IMR-90 (cell line): ENCODE measurements around the gene HNRNPA3. TPM values are rescaled to one million over a fixed set of nuclear protein-coding genes. Genes with fewer than 3 reads are reported as not detected.

ENCODE experiments used
- ATAC-seq: fragments of 200-7000 bp; cut with Tn5 transposase; 2 replicates; pipeline ENCODE4 v1.9.1; 2020; ENCODE audit warnings: low read depth, mild to moderate bottlenecking, moderate library complexity
- BruUV-seq: library from RNA; stranded (reverse); fragments of 400-500 nt; replicated peaks from 2 replicates; lab custom pipeline; 2021; lab: Mats Ljungman, UMichigan
- CTCF ChIA-PET: fragments of 300-600 bp; formaldehyde crosslinking; extraction: SDS; loops from one replicate; lab custom pipeline; 2021; ENCODE audit warnings: antibody characterized with exemption; lab: Yijun Ruan, JAX
- POLR2A ChIA-PET: fragments of 300-600 bp; sonication (Branson Sonifier 250); formaldehyde crosslinking; loops from one replicate; lab custom pipeline; 2022; ENCODE audit warnings: antibody characterized with exemption; ENCODE audit not compliant: unreplicated experiment; lab: Charles Lee
- DNase-seq: peaks from one replicate; pipeline ENCODE4 v3.0.0; 2013
- H2AFZ ChIP-seq: replicated peaks from 2 replicates; pipeline ENCODE3; 2013; ENCODE audit warnings: low read length, mild to moderate bottlenecking; ENCODE audit not compliant: poor library complexity
- H2AK5ac ChIP-seq: 2 replicates; pipeline ENCODE4 v1.6.1; 2013; ENCODE audit warnings: low read depth, low read length, inconsistent platforms
- H2AK9ac ChIP-seq: replicated peaks from 2 replicates; pipeline ENCODE3; 2013; ENCODE audit warnings: mild to moderate bottlenecking, low read depth, low read length, moderate library complexity; ENCODE audit not compliant: poor library complexity
- H2BK120ac ChIP-seq: 2 replicates; pipeline ENCODE4 v1.6.1; 2013; ENCODE audit warnings: low read depth, low read length, inconsistent platforms
- H2BK15ac ChIP-seq: 3 replicates; pipeline ENCODE4 v1.6.1; 2013; ENCODE audit warnings: low read depth, low read length, inconsistent platforms
- H2BK20ac ChIP-seq: 2 replicates; pipeline ENCODE4 v1.6.1; 2013; ENCODE audit warnings: low read depth, mild to moderate bottlenecking, inconsistent platforms, low read length, moderate library complexity
- H2BK5ac ChIP-seq: 2 replicates; pipeline ENCODE4 v1.6.1; 2013; ENCODE audit warnings: mild to moderate bottlenecking, low read depth, low read length, inconsistent platforms; ENCODE audit not compliant: poor library complexity, severe bottlenecking
- H3K14ac ChIP-seq: replicated peaks from 2 replicates; pipeline ENCODE4 v1.6.1; 2013; ENCODE audit warnings: low read depth, low read length, inconsistent platforms
- H3K18ac ChIP-seq: 2 replicates; pipeline ENCODE4 v1.6.1; 2013; ENCODE audit warnings: low read depth, low read length, control low read depth
- H3K23ac ChIP-seq: 2 replicates; pipeline ENCODE4 v1.6.1; 2013; ENCODE audit warnings: low read depth, low read length, inconsistent platforms
- H3K27ac ChIP-seq: 2 replicates; pipeline ENCODE4 v1.5.1; 2013; ENCODE audit warnings: mild to moderate bottlenecking, control low read depth, low read length; ENCODE audit not compliant: insufficient read depth
- H3K27me3 ChIP-seq: 2 replicates; pipeline ENCODE4 v1.6.1; 2013; ENCODE audit warnings: low read length; ENCODE audit not compliant: control insufficient read depth, insufficient read depth
- H3K36me3 ChIP-seq: 2 replicates; pipeline ENCODE4 v1.6.1; 2013; ENCODE audit warnings: low read length, mixed read lengths; ENCODE audit not compliant: control insufficient read depth, insufficient read depth
- H3K4ac ChIP-seq: 2 replicates; pipeline ENCODE4 v1.6.1; 2013; ENCODE audit warnings: low read depth, low read length, inconsistent platforms
- H3K4me1 ChIP-seq: 2 replicates; pipeline ENCODE4 v1.6.1; 2013; ENCODE audit warnings: low read length, mixed read lengths; ENCODE audit not compliant: control insufficient read depth, insufficient read depth
- H3K4me2 ChIP-seq: 2 replicates; pipeline ENCODE4 v1.6.1; 2013; ENCODE audit warnings: low read depth, mild to moderate bottlenecking, control low read depth, low read length, moderate library complexity
- H3K4me3 ChIP-seq: 2 replicates; pipeline ENCODE4 v1.5.1; 2013; ENCODE audit warnings: low read depth, mild to moderate bottlenecking, control low read depth, low read length, moderate library complexity; ENCODE audit not compliant: insufficient read depth
- H3K56ac ChIP-seq: 2 replicates; pipeline ENCODE4 v1.6.1; 2013; ENCODE audit warnings: low read length, inconsistent platforms; ENCODE audit not compliant: insufficient read depth; ENCODE audit errors: extremely low read depth
- H3K79me1 ChIP-seq, 2 experiments: 2 replicates each; pipeline ENCODE4 v1.6.1; 2013; ENCODE audit warnings: low read length in 2 of 2, inconsistent platforms in 1 of 2, low read depth in 1 of 2
- H3K9ac ChIP-seq: 2 replicates; pipeline ENCODE4 v1.6.1; 2013; ENCODE audit warnings: low read depth, low read length, control low read depth
- H3K9me1 ChIP-seq: 2 replicates; pipeline ENCODE4 v1.6.1; 2013; ENCODE audit warnings: low read length, inconsistent platforms; ENCODE audit not compliant: insufficient read depth
- H3K9me3 ChIP-seq: 2 replicates; pipeline ENCODE4 v1.6.1; 2013; ENCODE audit warnings: low read length; ENCODE audit not compliant: control insufficient read depth, insufficient read depth
- H4K20me1 ChIP-seq: 2 replicates; pipeline ENCODE4 v1.6.1; 2013; ENCODE audit warnings: low read length, inconsistent platforms; ENCODE audit not compliant: insufficient read depth
- H4K5ac ChIP-seq: 2 replicates; pipeline ENCODE4 v1.6.1; 2013; ENCODE audit warnings: mild to moderate bottlenecking, low read depth, low read length, control low read depth
- H4K8ac ChIP-seq, 2 experiments: 2 replicates each; pipeline ENCODE4 v1.6.1; 2013; ENCODE audit warnings: low read depth in 2 of 2, low read length in 2 of 2, control low read depth in 1 of 2, inconsistent platforms in 1 of 2
- H4K91ac ChIP-seq: 2 replicates; pipeline ENCODE4 v1.6.1; 2013; ENCODE audit warnings: low read depth, low read length, inconsistent platforms; ENCODE audit not compliant: insufficient read depth
- CEBPB ChIP-seq: IDR thresholded peaks from 2 replicates; pipeline ENCODE4 v1.6.1; 2012; ENCODE audit warnings: low read depth, low read length, improper control_type of control experiment
- FOS ChIP-seq: fragments of 150-350 bp; IDR thresholded peaks from 2 replicates; pipeline ENCODE4 v1.6.1; 2016; ENCODE audit warnings: low read depth, low read length
- MAFK ChIP-seq: IDR thresholded peaks from 2 replicates; pipeline ENCODE4 v1.6.1; 2012; ENCODE audit warnings: low read depth, low read length, improper control_type of control experiment
- MAZ ChIP-seq: IDR thresholded peaks from 2 replicates; pipeline ENCODE4 v1.6.1; 2012; ENCODE audit warnings: low read depth, mild to moderate bottlenecking, low read length, improper control_type of control experiment, moderate library complexity, borderline replicate concordance
- MXI1 ChIP-seq: IDR thresholded peaks from 2 replicates; pipeline ENCODE4 v1.6.1; 2012; ENCODE audit warnings: low read depth, mild to moderate bottlenecking, low read length, moderate library complexity, borderline replicate concordance
- NFE2L2 ChIP-seq: fragments of 150-350 bp; IDR thresholded peaks from 2 replicates; pipeline ENCODE4 v1.6.1; 2016; ENCODE audit warnings: low read depth, mild to moderate bottlenecking, low read length
- RAD21 ChIP-seq: IDR thresholded peaks from 2 replicates; pipeline ENCODE4 v1.6.1; 2012; ENCODE audit warnings: low read length, improper control_type of control experiment
- RCOR1 ChIP-seq: IDR thresholded peaks from 2 replicates; pipeline ENCODE4 v1.6.1; 2012; ENCODE audit warnings: mild to moderate bottlenecking, low read length, improper control_type of control experiment; ENCODE audit not compliant: insufficient replicate concordance
- RFX5 ChIP-seq: IDR thresholded peaks from 2 replicates; pipeline ENCODE4 v1.8.0; 2012; ENCODE audit warnings: low read depth, mild to moderate bottlenecking, low read length, moderate library complexity
- SMC3 ChIP-seq: fragments of 150-350 bp; IDR thresholded peaks from 2 replicates; pipeline ENCODE4 v1.6.1; 2016; ENCODE audit warnings: low read depth, mild to moderate bottlenecking, antibody characterized with exemption, low read length, moderate library complexity
- WGBS, 2 experiments: methylation state at CpG; one replicate each; pipeline versions ENCODE4 v1.1.5 to v1.1.7; 2013; ENCODE audit warnings: missing lambda C conversion rate in 2 of 2; ENCODE audit not compliant: insufficient read length in 1 of 2; ENCODE audit errors: extremely low coverage in 2 of 2; 5-methylcytosine and 5-hydroxymethylcytosine counted together
- dilution Hi-C: fragments of 300-500 bp; cut with HindIII; formaldehyde crosslinking; loops from one replicate; pipeline ENCODE4 v1.14.3; 2018; ENCODE audit warnings: low sequenced_read_pairs; ENCODE audit not compliant: unreplicated experiment
- in situ Hi-C: fragments of 300-500 bp; cut with MboI; formaldehyde crosslinking; loops from 3 replicates; pipeline ENCODE4 v1.14.3; 2019; ENCODE audit warnings: low sequenced_read_pairs, inconsistent platforms, mixed read lengths
- intact Hi-C: fragments of 100-400 bp; cut with micrococcal nuclease; formaldehyde crosslinking; loops from 2 replicates; pipeline ENCODE4 v1.10.0; 2022
- polyA plus RNA-seq, 3 experiments: library from polyadenylated mRNA; depleted of rRNA; stranded (reverse); fragments of >200 nt; gene quantifications; 2 replicates each; pipeline ENCODE4 v1.2.3, GENCODE V29; 2012; ENCODE audit warnings: low replicate concordance in 1 of 3
- total RNA-seq: library from RNA; depleted of rRNA; stranded (reverse); fragments of >200 nt; gene quantifications from 2 replicates; pipeline ENCODE4 v1.2.3, GENCODE V29; 2012
- TF ChIP-seq, protein P1 (sequence below): fragments of 150-350 bp; IDR thresholded peaks from 2 replicates; pipeline ENCODE4 v1.6.1; 2017; ENCODE audit warnings: mild to moderate bottlenecking, antibody characterized with exemption, low read length, low read depth

The HNRNPA3 gene
- total and polyA plus RNA-seq, 2 of the 4 experiments (the other 2 are of a cell fraction): 18.6 to 111 TPM

GRCh38 chr2:177165061-177165583, 47.5 kb upstream of the HNRNPA3 start:
- Histone ChIP-seq H2BK120ac (peak overlapping the region; percentile 99), H2AK9ac (peak overlapping the region; percentile 77), H3K23ac (peak overlapping the region; percentile 97), H2BK5ac (peak overlapping the region; percentile 97), H3K14ac (peak overlapping the region; percentile 95), H3K36me3 (no peaks in the 10 kb centered on the region), H2AFZ (peak overlapping the region; percentile 93), H2AK5ac (0 out of 2 replicates have a peak overlapping the region, but pooled peaks have one; percentile 18), H4K91ac (peak overlapping the region; percentile 98), H4K8ac (peak overlapping the region; percentile 71 to 97), H3K79me1 (peaks cover 3 to 11% of the 10 kb centered on the region in 2 experiments; a peak in 3 of 4 replicates), H3K56ac (peak overlapping the region; percentile 98), H3K4me1 (peaks cover 12% of the 10 kb centered on the region), H3K27me3 (no peaks in the 10 kb centered on the region), H3K27ac (peak overlapping the region; percentile 90), H4K5ac (peak overlapping the region; percentile 93), H3K9ac (peak overlapping the region; percentile 93), H4K20me1 (no peaks in the 10 kb centered on the region), H3K9me3 (no peaks in the 10 kb centered on the region), H2BK15ac (peak overlapping the region; percentile 98; the same call in 2 of the 3 replicates), H2BK20ac (peak overlapping the region; percentile 98), H3K4ac (peak overlapping the region; percentile 96), H3K4me2 (peak overlapping the region; percentile 89), H3K9me1 (peaks cover 9% of the 10 kb centered on the region; the same call in 1 of the 2 replicates), H3K18ac (peak overlapping the region; percentile 91), H3K4me3 (peak overlapping the region; percentile 35; the same call in 1 of the 2 replicates)
- ChIA-PET POLR2A (interaction anchor here (0.7 to 1.9 kb wide), 4 partner anchors 98 to 229 kb away, joined by 3 to 9 read pairs (median 4); partner anchors contain the start of gene NFE2L2), CTCF (interaction anchor here (0.6 to 2.6 kb wide), 45 partner anchors 10 to 594 kb away, joined by 3 to 29 read pairs (median 4); partner anchors contain the start of gene NFE2L2)
- ATAC-seq (peak; percentile 53), DNase-seq (peak; percentile 45)
- intact Hi-C loops: loop anchor here (1.0 to 2.0 kb wide), 2 partner anchors 48 to 594 kb away; no protein-coding TSS in a partner anchor
- dilution Hi-C loops: no loop called here
- in situ Hi-C loops: loop anchor here (5.0 to 10.0 kb wide), 4 partner anchors 162 to 590 kb away; no protein-coding TSS in a partner anchor
- TF ChIP-seq MAFK: no peak
- no peak for TF ChIP-seq MAZ
- no peak for TF ChIP-seq SMC3
- TF ChIP-seq RFX5: no peak
- TF ChIP-seq CEBPB: no peak
- TF ChIP-seq NFE2L2: no peak
- no peak for TF ChIP-seq MXI1
- no peak for TF ChIP-seq RAD21
- TF ChIP-seq, protein P1, sequence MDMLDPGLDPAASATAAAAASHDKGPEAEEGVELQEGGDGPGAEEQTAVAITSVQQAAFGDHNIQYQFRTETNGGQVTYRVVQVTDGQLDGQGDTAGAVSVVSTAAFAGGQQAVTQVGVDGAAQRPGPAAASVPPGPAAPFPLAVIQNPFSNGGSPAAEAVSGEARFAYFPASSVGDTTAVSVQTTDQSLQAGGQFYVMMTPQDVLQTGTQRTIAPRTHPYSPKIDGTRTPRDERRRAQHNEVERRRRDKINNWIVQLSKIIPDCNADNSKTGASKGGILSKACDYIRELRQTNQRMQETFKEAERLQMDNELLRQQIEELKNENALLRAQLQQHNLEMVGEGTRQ: no peak
- TF ChIP-seq FOS: no peak
- TF ChIP-seq RCOR1: no peak
- WGBS, 2 experiments: 15% methylated on average over 5 of the region's 8 CpGs; no CpG with 5 or more reads in 1 of the 2 experiments
- no TSS peak for BruUV-seq
